Activated T-helper 9 cell treated with anti-CD3 and anti-CD28 coated beads, Interleukin-2, amount 50 U/mL, for 16 hours (primary cell): ENCODE results near the gene PNKP.
A peak's percentile ranks its signal among the peaks of the same experiment; 100 is the strongest.

Experiments
- DNase-seq: peaks from one replicate; pipeline ENCODE4 v3.0.0-alpha.2; 2020; ENCODE audit warnings: low read depth

The PNKP gene

DNA sequence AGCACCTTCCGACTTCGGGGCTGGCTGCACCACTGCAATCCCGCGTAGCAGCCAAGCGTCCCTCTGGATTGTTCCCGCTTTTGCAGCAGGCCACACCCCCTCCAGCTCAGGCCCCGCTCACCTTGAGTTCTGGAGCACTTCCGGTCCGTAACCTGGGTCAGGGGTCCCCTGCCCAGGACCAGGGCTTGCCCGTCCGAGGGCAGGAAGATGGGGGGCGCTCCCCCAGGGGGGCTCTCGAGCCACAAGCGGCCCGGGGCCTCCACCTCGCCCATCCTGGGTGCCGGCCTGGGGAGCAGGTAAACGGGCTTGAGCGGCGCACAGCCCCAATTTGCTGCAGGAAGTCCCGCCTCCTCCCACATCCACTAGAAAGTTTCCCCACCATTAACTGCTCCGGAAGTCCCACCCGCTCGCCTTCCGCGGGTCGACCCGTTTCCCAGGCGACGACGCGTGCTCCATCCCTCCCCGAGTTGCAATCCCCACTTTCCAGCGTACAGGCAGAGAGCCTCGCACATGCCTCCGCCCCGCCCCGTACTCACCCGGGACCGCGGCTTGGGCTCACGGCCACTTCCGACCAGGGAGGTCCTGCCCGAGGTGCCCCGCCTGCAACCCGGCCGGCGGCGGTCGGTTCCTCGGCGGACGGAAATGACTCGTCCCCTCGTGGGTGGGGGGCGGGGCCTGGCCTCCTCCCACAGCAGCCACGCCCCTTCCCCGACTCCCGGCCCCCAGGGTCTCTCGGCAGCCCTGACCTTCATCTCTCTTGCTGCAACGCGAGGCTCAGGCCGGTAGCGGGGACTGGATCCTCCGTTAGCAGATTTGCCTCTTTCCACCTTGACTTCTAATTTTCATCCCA, at the start of gene PNKP:
Gene PNKP, minus strand, starts transcription at position 644 of the 850 bp plus-strand sequence. Its CDS starts 372 bp downstream, at position 272.
- peak; percentile 78 for DNase-seq

DNA sequence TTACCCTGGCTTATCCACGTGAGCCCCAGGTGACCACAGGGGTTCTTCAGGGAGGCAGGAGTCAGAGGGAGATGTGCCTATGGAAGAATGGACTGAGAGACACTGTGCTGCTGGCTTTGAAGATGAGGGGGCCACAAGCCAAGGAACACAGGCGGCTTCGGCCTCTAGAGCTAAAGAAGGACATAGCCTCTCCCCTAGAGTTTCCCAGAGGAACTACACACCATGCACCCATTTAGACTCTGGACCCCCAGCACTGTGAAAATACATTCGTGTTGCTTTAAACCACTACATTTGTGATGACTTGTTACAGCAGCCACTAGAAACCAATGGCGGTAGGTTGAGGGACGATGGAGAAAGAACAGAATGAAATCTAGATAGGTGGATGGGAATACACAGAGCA, 47.9 kb upstream of the PNKP start:
- no peak for DNase-seq

- DNase-seq = no peak
These were observed 46.3 kb upstream of the PNKP start for GRCh38 chr19:49913720-49914119.

- no peak for DNase-seq
These were observed 45.7 kb upstream of the PNKP start for GRCh38 chr19:49912965-49913685.

- DNase-seq = no peak
These were observed 44.2 kb upstream of the PNKP start for GRCh38 chr19:49911381-49912145.

DNA sequence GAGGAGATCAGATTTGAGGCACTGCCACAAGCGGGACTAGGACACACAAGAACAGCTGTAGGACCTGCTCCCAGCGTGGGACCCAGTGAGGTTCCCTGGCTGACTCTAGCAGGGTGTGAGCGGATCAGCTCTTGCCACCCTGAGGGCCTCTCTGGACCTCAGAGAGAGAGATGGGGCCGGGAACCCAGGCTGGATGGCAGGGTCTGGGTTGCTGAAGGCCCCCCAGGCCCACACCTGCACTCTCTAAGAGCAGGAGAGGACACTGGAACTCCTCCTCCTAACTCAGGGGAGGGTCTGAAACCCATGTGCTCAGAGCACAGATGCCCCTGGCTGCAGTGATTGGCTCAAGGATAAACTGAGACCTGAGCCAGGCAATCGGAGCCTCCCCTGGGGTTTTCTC, 42.8 kb upstream of the PNKP start:
- DNase-seq = no peak

DNA sequence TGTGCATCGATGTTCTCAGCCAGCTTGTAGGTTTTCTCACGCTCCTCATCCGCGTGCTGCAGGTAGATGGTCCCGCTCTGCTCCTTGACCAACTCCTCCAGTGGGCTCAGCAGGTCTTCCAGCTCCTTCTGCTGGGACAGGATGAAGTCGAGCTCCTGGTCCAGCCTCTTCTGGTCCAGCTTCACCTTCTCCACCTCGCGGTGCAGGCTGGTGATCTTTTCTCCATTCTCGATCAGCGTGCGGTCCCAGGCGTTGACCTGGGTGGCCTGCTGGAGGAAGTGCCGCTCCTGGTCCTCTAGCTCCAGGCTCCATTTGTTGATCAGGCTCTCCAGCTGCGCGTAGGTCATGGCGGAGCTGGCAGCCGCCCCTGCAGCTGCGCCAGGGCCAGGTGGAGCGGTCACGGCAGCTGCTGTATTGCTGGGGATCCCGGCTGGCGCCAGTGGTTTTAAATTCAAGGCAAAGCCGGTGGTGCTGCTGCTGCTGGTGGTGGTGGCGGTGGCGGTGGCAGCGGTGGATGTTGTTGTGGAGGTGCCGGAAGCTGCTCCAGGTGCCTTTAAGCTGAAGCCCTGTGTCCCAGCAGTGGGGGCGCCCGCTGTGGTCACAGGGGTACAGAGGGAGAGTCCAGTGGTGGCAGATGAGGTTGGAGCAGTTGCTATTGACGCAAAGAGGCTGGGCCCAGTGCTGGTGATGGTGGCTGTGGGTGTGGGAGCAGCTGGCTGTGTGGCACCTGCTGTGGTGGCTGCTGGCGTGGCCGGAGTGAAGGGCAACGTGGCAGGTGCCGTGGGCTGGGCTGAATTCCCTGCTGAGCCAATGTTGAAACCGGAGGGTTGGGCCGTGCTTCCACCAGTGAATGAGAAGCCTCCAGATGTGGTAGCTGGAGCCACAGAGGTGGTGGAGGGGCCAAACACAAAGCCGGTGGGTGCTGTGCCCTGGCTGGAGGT, 41.4 kb upstream of the PNKP start:
- no peak for DNase-seq

DNA sequence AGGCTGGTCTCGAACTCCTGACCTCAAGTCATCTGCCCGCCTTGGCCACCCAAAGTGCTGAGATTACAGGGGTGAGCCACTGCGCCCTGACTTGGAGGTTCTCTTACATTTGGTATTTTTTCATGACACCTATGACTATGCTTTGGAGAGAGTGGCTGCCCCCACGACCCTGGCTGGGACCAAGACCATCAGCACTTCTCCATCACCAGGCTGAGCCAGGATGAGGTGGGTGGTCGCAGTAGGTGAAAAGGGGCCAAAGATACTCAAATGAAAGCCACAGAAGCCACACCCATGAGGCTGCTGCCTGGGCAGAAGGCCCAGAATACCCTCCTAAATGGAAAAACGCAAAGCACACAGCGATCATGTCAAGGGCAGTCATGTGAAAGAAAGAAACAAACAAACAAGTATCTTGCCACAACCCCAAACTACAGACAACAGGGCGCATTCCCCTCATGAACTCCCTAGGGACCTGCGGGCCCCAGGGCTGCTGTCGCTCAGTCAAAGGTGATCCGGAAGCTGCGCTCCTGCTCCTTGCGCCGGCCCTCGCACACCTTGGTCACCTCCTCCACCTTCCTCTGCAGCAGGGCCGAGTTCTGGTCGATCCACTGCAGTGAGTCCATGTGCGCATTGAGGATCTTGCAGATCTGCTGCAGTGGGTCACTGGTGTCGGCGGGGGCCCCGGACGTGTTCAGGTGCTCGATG, 40.5 kb upstream of the PNKP start:
- DNase-seq = no peak

DNA sequence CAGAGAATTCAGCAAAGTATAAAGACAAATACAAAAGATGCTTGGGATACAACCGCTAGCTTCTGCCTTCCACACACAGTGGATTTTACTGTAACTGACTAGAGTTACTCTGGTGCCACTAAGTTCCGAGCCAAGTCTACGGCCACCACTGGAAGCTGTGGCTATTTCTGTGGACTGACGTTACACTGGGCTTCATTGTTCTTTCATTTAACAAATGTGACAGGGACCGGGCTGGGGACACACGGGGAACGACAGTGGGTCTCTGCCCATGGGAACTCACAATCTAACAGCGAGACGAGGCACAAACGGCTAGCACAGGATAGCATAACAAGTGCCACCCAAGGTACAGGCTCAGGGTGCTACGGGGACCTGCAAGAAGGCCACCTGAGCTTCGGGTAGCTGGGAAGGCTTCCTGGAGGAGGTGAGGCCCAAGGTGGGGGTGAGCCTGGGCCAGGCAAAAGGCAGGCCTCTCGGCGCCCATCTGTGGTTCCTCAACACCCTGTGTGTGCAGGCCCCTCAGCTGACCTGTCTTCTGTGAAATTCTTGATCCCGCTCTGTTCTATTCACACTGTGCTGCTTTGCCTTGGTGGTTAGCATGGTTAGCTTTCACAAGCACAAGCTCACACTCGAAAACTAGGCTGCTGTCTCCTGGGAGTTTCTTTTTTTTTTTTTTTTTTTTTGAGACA, 39.6 kb upstream of the PNKP start:
- DNase-seq = no peak

DNA sequence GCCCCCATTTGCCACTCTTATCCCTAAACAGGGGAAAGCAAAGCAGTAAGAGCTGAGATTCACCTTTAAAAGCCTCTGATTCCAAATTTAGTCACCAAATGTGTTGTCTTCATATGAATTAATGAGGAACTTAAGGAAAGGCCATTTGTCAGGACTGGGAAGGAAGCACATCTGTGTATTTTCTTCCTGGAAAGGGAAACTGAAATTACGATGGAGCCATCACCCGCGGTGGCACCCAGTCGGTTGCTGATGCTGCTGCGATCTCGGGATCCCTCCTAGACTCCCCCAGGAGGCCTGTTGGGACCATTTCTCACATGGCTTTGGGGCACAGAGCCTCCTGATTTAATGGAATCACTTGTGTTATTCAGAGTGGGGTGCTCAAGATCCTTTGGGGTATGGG, 36.8 kb upstream of the PNKP start:
- DNase-seq = no peak

DNA sequence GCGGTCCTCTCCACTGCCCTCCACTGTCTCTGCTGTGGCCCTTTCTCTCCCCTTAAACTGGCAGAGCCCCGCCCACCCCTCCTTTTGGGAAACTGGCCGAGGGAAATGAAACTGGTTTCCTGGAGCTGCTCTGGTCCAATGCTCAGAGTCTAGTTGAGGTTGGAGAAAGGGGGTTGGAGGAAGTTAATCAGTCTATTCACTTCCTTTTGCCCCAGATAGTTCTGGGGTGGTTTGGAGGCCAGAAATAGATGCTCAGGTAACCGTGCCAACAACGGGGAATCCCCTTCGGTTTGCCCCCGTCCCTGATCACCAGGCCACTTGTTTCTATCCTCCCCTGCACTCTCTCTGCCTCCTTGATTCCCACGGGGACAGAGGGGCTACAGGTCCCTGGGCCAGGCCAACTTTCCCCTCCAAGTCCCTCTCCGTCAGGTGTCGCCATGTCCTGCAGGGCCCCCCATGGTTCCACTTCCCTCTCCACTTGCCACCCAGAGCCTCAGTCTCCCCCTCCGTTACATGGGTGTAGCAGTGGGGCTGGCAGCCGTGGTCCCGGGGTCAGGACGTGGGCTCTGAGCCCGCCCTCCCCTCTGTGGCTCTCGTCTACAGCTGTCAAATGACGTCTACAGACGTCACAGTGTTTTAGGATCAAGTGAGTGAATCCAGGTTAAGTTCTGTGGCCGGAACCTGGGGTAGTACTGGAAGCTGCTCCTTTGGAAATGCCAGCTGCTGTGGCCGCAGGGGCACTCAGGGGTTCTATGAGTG, 29.7 kb upstream of the PNKP start, which contains the start of gene IL4I1:
Gene IL4I1, minus strand, starts transcription at position 25 of the 759 bp plus-strand sequence. CDS start 727 bp downstream, outside the sequence.
- peak; percentile 64 for DNase-seq

DNA sequence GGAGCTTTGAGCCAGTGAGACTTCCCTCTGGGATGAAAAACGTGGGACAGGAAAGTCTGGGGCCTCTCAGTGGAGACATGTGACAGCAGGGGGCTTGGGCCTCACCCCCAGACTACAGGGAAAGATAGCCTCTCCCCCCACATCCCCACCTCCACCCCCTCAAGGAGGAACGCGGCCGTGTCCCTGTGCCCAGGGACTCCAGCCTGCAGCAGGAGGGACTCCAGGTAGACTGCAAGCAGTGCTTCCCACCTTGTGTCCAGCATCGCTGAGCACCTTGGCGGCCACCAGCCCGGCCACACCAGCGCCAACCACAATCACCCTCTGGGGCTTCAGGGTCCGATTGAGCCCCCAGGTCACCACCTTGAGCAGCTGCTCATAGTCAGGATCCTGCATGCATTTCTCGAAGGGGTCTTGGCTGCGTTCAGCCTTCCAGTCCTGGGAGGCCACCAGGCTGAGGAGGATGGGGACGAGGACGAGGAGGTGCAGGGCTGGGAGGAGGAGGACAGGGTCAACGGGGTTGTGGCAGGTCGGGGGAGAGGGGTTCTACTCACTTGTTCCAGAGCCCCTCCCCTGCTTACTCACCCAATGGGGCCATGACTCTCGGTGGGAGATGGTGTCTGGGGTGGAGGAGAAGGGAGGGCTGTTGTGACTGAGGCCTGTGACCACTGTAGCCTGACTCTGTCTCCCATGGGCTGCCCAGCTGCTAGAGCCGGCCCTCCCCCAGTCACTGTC, 28.4 kb upstream of the PNKP start:
- no peak for DNase-seq

DNA sequence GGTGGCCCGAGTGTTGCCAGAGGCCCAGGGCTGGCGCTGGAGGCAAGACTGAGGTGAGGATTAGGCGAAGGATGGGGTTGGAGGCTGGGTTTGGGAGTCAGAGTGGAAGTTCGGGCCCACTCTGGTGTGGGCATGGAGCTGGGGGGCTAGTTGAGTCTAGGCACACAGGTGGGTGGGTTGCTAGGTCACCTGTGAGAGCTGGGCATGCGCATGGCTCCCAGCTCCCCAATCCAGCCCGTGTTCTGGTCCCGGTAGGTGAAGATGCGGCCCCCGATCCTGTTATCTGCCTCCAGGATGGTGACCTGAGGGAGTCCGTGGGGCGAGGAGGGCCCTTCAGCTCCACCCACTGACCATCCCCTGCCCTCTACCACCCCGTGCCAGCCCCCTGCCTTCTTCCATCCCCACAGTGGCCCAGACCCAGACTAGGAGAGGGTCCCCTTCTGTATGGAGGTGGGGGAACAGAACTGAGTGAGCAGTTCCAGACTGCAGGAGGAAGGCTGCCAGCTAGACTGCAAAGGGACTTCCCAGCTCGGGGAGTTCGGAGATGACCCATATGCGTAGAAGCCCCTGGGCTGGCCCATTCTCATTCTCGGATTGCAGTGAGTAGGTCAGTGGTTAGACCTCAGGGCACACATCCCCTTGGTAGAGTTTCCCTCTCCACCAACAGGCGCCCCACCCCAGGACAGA, 27.6 kb upstream of the PNKP start:
- peak; percentile 40 for DNase-seq

DNA sequence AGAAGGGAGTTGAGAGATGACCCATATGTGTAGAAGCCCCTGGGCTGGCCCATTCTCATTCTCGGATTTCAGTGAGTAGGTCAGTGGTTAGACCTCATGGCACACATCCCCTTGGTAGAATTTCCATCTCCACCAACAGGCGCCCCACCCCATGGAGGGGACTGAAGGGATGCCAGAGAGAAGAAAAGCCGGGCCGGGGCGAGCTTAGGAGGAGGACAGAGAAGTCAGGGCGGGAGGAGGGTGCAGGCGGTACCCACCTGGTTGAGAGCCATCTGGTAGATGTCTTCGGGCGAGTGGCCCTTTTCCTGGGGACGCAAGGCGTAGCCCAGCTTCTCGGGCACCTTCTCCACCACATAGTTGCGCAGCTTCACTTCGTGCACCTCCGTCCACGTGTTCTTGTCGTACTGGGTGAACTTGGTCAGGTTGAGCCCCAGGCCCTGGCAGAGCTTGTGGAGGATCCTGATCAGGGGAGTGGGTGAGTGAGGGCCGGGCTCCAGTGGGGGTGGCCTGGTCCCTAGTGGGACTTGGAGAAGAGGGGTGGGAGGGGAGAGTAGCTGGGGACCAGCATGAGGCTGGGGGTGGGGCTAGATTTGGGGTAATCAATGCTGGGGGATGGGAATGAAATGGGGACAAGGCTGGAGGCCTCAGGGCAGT, 26.8 kb upstream of the PNKP start:
- no peak for DNase-seq

DNA sequence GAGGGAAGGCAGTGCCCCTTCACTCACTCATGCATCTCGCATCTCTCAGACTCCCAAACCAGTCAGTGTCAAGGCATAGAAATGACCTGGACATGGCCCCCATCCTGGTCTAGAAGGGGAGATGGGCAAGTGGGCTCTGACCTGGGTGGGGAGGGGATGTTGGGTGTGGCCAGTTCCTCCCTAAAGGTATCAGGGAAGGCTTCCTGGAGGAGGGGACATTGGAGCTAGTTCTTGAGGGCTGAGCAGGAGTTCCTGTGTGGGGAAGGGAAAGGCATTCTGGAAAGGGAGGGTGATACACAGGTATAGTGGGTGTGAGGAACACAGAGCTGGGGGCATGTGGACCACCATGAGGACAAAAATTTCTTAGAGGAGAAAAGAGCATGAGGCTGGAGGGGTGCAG, 25.3 kb upstream of the PNKP start:
- no peak for DNase-seq

DNA sequence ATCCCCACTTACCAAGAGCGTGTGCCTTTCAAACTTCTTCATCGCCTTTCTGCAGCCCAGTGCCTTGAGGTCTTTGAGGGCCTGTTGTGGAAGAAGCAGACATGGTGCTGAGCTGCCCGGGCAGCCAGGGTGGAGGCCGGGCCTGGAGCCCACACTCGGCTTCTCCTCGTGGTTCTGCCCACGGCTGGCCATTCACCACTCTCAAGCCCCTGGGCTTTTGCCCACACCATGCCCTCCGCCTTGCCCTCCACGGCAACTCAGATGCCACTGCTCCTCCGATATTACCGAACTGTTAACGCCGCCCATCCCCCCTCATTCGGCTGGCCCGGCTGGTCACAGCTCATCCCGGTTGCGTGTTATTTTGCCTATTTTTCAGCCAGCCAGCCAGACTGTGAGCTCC, 24.0 kb upstream of the PNKP start:
- no peak for DNase-seq
